ENCODE results near the gene NAA16. TPM values are rescaled to one million over a fixed set of nuclear protein-coding genes. Genes with fewer than 3 reads are reported as not detected.
"Not testable (repeated sequence)": the region's sequence is repeated elsewhere in the genome, so short reads cannot be mapped to it uniquely, and the experiment has no call there.

Gene NAA16
- total RNA-seq, 2 donors from 2014 or later: 12.6 to 13.5 TPM

DNA sequence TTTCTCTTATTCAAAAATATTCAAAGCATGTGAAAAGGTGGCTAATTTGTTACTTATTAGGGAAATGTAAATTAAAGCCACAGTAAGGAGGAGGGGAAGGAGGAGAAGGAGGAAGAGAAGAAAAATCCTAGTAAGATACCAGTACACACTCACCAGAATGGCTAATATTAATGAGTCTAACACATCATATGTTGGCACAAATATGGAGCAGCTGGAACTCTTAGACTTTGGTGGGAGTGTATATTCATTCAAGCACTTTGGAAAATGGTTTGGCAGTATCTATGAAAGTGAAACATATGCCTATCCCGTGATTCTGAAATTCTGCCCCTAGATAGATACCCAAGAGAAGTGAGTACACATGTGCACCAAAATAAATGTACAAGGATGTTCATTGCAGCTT is 108.1 kb downstream of the NAA16 start:
- intact Hi-C loops (cut with DNase I): no loop called here
- no peaks in the 10 kb centered on the region for H3K36me3 ChIP-seq
- TF ChIP-seq, protein P1, sequence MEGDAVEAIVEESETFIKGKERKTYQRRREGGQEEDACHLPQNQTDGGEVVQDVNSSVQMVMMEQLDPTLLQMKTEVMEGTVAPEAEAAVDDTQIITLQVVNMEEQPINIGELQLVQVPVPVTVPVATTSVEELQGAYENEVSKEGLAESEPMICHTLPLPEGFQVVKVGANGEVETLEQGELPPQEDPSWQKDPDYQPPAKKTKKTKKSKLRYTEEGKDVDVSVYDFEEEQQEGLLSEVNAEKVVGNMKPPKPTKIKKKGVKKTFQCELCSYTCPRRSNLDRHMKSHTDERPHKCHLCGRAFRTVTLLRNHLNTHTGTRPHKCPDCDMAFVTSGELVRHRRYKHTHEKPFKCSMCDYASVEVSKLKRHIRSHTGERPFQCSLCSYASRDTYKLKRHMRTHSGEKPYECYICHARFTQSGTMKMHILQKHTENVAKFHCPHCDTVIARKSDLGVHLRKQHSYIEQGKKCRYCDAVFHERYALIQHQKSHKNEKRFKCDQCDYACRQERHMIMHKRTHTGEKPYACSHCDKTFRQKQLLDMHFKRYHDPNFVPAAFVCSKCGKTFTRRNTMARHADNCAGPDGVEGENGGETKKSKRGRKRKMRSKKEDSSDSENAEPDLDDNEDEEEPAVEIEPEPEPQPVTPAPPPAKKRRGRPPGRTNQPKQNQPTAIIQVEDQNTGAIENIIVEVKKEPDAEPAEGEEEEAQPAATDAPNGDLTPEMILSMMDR (IDR thresholded peaks at IDR 0.05): no peak

DNA sequence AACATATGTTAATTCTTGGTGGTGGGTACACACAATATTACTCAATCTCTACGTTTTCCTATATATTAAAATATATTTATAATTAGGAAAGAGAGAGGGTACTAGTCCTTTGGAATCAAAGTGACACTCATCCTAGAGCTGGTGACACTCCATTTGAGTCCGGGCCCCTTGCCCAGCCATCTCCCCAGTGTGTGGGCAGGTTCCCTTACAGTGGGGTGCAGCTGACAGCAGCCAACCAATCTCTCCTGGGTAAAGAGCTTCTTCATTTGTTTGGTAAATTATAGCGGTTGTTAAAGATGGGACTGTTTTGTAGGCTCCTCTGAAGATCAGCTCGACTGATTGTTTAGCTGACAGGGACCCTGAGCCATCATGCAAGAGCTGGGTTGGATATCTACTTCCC is 109.1 kb downstream of the NAA16 start:
- no peak overlapping the region for H3K4me3 ChIP-seq
- intact Hi-C loops (cut with DNase I): no loop called here
- TF ChIP-seq, protein P1 (IDR thresholded peaks at IDR 0.05): no peak
- no peaks in the 10 kb centered on the region for H3K36me3 ChIP-seq
- no peak overlapping the region for H3K9ac ChIP-seq (ENCODE audit: low read depth in 2 of 2, low read length in 2 of 2)
- no peak for DNase-seq
- no peaks in the 10 kb centered on the region for H3K27me3 ChIP-seq
- no peaks in the 10 kb centered on the region for H3K9me3 ChIP-seq
- H3K4me1 ChIP-seq: no peaks in the 10 kb centered on the region
- H3K27ac ChIP-seq: no peak overlapping the region

More for the DNA sequence above, 108.1 kb downstream of the NAA16 start:
- Histone ChIP-seq H3K4me3 (no peak overlapping the region), H3K27ac (no peak overlapping the region), H3K27me3 (no peaks in the 10 kb centered on the region), H3K9me3 (no peaks in the 10 kb centered on the region), H3K9ac (ENCODE audit: low read depth in 2 of 2, low read length in 2 of 2) (no peak overlapping the region), H3K4me1 (no peaks in the 10 kb centered on the region)
- DNase-seq: no peak

DNA sequence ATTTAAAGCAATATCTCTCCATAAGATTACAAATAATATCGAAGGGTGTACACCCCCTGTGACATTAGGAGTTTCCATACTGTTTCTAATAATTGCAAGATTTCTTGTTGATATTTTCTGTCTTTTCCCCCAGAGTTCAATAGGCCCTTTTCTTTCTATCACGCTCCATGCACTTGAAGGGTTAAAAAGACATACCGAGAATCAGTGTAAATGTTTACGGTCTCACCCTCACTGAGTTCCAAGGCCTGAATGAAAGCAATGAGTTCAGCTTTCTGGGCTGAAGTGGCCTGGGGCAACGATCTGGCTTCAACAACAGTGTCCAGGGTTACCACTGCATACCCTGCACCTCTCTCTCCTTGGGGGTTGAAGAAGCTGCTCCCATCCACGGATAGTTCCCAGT is 110.3 kb downstream of the NAA16 start:
- intact Hi-C loops (cut with DNase I); DNase-seq; H3K27ac ChIP-seq; H3K4me3 ChIP-seq; H3K4me1 ChIP-seq; H3K36me3 ChIP-seq; H3K9me3 ChIP-seq; H3K9ac ChIP-seq (ENCODE audit: low read depth in 2 of 2, low read length in 2 of 2); H3K27me3 ChIP-seq: not testable (repeated sequence)

DNA sequence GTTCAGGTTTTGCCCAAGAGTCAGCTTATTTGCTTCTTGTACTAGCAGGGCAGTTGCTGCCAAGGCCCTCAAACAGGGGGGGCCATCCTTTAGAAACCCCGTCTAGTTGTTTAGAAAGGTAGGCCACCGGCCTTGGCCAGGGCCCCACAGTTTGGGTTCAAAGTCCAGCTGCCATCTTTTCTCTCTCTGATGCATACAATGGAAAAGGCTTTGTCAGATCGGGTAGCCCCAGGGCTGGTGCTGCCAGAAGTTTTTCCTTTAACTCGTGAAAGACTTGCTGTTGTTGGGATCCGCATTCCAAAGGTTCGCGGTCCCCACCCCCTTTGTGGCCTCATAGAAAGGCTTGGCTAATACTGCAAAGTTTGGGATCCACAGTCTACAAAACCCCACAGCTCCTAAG is 110.9 kb downstream of the NAA16 start:
- H3K4me3 ChIP-seq; H3K4me1 ChIP-seq; H3K27me3 ChIP-seq; H3K36me3 ChIP-seq; DNase-seq; H3K9ac ChIP-seq (ENCODE audit: low read depth in 2 of 2, low read length in 2 of 2); H3K9me3 ChIP-seq; H3K27ac ChIP-seq; intact Hi-C loops (cut with DNase I): not testable (repeated sequence)

DNA sequence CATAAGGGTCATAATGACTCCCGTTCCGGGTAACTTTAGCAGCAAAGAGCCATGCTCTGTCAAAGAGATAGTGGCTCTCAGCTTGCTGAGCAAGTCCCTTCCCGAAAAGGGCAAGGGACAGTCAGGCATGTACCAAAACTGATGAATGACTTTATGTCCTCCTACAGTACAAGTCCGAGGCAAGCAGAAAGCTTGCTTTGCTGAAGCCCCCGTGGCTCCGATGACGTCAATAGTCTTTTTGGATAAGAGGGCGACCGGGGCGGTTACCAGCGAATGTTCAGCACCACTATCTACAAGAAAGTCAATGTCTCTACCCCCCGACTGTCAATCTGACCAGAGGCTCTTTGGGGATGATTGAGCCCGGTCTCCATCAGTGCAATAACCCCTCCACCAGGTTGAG is 112.2 kb downstream of the NAA16 start:
- H3K27me3 ChIP-seq; H3K27ac ChIP-seq; intact Hi-C loops (cut with DNase I): not testable (repeated sequence)

DNA sequence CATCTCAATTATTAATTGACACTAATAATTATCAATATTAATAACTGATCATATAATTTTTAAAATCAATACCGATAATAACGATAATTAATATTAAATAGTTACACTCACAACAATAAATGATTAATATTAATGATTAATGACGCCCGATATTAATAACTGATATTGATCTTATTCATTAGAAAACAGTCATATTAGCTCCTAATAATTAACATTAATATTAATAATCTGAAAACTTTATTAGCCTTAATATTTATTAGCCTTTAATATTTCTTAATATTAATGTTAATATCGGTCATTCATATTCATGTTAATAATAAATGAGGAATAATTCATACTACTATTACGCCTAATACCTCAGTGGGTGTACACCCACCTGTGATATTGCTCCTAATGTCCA is 113.6 kb downstream of the NAA16 start:
- DNase-seq; H3K4me3 ChIP-seq; H3K36me3 ChIP-seq; H3K4me1 ChIP-seq; intact Hi-C loops (cut with DNase I); H3K9ac ChIP-seq (ENCODE audit: low read depth in 2 of 2, low read length in 2 of 2); H3K27me3 ChIP-seq; H3K27ac ChIP-seq; H3K9me3 ChIP-seq: not testable (repeated sequence)

More for the DNA sequence above, 112.2 kb downstream of the NAA16 start:
- not testable (repeated sequence) for DNase-seq; H3K4me3 ChIP-seq; H3K9ac ChIP-seq (ENCODE audit: low read depth in 2 of 2, low read length in 2 of 2); H3K4me1 ChIP-seq; H3K36me3 ChIP-seq; H3K9me3 ChIP-seq

DNA sequence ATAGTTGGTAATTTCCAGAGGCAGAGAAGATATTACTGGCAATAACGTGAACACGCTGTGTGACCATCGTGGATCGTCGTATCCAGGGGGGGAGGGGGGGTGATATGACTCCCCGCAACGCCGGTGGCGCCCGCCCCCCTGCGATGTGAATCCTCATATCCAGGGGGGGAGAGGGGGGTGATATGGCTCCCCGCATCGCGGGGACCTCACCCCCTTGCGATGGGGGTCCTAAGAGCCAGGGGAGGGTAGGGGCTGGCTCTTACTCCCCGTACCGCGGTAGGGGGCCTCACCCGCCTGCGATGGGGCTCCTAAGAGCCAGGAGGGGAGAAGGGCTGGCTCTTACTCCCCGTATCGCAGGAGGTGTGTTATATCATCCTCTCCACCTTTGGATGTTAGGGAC is 115.0 kb downstream of the NAA16 start:
- Histone ChIP-seq H3K27me3 (no peaks in the 10 kb centered on the region), H3K9me3 (no peaks in the 10 kb centered on the region), H3K9ac (ENCODE audit: low read depth in 2 of 2, low read length in 2 of 2) (no peak overlapping the region), H3K36me3 (no peaks in the 10 kb centered on the region), H3K4me1 (no peaks in the 10 kb centered on the region), H3K27ac (no peak overlapping the region), H3K4me3 (no peak overlapping the region)
- intact Hi-C loops (cut with DNase I): no loop called here
- TF ChIP-seq, protein P1 (IDR thresholded peaks at IDR 0.05): no peak
- DNase-seq: no peak

Other genes with a start within 250 kb of the NAA16 start
- gene WBP4, start 249.8 kb upstream of the NAA16 start, total RNA-seq: 1 to 10 TPM; 5.8 to 7.5 TPM
- 1 to 10 TPM; 3.1 to 5.1 TPM for gene KBTBD6, start 178.5 kb upstream of the NAA16 start, total RNA-seq
- gene KBTBD7, start 116.7 kb upstream of the NAA16 start, total RNA-seq: 1 to 10 TPM; 8.0 to 8.1 TPM
- 10 to 100 TPM; 11.4 to 16.3 TPM for gene MTRF1, start 47.7 kb upstream of the NAA16 start, total RNA-seq
- gene RGCC, start 146.3 kb downstream of the NAA16 start, total RNA-seq: 10 to 100 TPM in 1 of 2 donors, 1 to 10 TPM in 1; 5.6 to 10.4 TPM